Calu3 (cell line): ENCODE measurements around the gene CDON. TPM values are rescaled to one million over a fixed set of nuclear protein-coding genes. Genes with fewer than 3 reads are reported as not detected.

Source experiments
- BruUV-seq: library from RNA; stranded (reverse); fragments of 400-500 nt; replicated peaks from 2 replicates; lab custom pipeline; 2021; lab: Mats Ljungman, UMichigan
- CTCF ChIA-PET: fragments of 300-600 bp; sonication (Branson Sonifier 250); formaldehyde crosslinking; loops from one replicate; lab custom pipeline; 2022; ENCODE audit warnings: antibody characterized with exemption; lab: Charles Lee
- DNase-seq: peaks from one replicate; pipeline ENCODE4 v3.0.0; 2022
- H3K27ac Mint-ChIP-seq: one replicate; pipeline ENCODE4 v1.8.0; 2022; ENCODE audit warnings: mixed read lengths; ENCODE audit not compliant: unreplicated experiment
- H3K27me3 Mint-ChIP-seq: one replicate; pipeline ENCODE4 v1.8.0; 2022; ENCODE audit warnings: mixed read lengths; ENCODE audit not compliant: unreplicated experiment
- H3K36me3 Mint-ChIP-seq: one replicate; pipeline ENCODE4 v1.8.0; 2022; ENCODE audit warnings: mild to moderate bottlenecking, moderate library complexity, mixed read lengths; ENCODE audit not compliant: insufficient read depth, unreplicated experiment
- H3K4me1 Mint-ChIP-seq: one replicate; pipeline ENCODE4 v1.8.0; 2022; ENCODE audit warnings: mild to moderate bottlenecking, low read depth, mixed read lengths; ENCODE audit not compliant: unreplicated experiment
- H3K4me3 Mint-ChIP-seq: one replicate; pipeline ENCODE4 v1.8.0; 2022; ENCODE audit warnings: mild to moderate bottlenecking, low read depth, moderate library complexity, mixed read lengths; ENCODE audit not compliant: unreplicated experiment
- H3K9me3 Mint-ChIP-seq: one replicate; pipeline ENCODE4 v1.8.0; 2022; ENCODE audit warnings: low read depth, mixed read lengths; ENCODE audit not compliant: unreplicated experiment
- intact Hi-C: fragments of 100-400 bp; cut with micrococcal nuclease; formaldehyde crosslinking; loops from one replicate; pipeline ENCODE4 v1.10.0; 2022; ENCODE audit not compliant: unreplicated experiment
- total RNA-seq: library from RNA; stranded (reverse); gene quantifications from 2 replicates; pipeline ENCODE4 v1.2.3, GENCODE V29; 2022
- TF ChIP-seq, protein P1 (sequence below): fragments of 200-600 bp; IDR thresholded peaks from one replicate; pipeline ENCODE4 v1.8.0; 2022; ENCODE audit warnings: antibody characterized with exemption; ENCODE audit not compliant: unreplicated experiment

The CDON gene
- total RNA-seq, 1 experiment from 2014 or later: 14.8 TPM

DNA sequence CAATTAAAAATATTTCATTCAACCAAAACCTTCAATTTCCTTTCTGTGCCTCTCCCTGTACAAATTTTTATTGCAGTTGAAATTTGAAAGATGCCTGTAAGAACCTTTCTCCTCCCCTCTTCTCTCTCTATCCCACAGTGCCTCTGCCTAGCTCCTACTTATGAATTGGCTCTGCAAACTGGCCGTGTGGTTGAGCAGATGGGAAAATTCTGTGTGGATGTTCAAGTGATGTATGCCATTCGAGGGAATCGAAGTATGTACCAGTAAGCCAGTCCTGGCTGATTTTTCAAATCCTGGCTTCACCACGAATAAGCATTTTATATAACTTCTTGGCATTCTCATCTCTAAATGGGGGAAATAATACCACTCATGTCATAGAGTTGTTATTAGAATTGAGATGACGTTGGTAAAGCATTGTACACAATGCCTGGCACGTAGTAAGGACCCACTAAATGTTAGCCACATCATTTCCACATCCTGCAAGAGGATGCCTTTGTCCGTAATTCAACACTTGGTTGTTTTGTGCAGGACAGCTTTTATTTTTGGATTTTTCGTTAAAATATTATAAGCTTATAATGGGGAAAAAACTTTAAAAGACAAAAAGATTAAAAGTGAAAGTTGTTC is 152.3 kb downstream of the CDON start:
- TF ChIP-seq, protein P1, sequence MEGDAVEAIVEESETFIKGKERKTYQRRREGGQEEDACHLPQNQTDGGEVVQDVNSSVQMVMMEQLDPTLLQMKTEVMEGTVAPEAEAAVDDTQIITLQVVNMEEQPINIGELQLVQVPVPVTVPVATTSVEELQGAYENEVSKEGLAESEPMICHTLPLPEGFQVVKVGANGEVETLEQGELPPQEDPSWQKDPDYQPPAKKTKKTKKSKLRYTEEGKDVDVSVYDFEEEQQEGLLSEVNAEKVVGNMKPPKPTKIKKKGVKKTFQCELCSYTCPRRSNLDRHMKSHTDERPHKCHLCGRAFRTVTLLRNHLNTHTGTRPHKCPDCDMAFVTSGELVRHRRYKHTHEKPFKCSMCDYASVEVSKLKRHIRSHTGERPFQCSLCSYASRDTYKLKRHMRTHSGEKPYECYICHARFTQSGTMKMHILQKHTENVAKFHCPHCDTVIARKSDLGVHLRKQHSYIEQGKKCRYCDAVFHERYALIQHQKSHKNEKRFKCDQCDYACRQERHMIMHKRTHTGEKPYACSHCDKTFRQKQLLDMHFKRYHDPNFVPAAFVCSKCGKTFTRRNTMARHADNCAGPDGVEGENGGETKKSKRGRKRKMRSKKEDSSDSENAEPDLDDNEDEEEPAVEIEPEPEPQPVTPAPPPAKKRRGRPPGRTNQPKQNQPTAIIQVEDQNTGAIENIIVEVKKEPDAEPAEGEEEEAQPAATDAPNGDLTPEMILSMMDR: no peak
- Mint-ChIP-seq H3K4me3 (no peak overlapping the region), H3K4me1 (no peaks in the 10 kb centered on the region), H3K36me3 (no peaks in the 10 kb centered on the region), H3K27ac (no peak overlapping the region), H3K9me3 (no peaks in the 10 kb centered on the region), H3K27me3 (peaks cover 53% of the 10 kb centered on the region)
- no peak for DNase-seq
- no TSS peak for BruUV-seq
- intact Hi-C loops: no loop called here
- CTCF ChIA-PET: no interaction called here

Other genes starting within 250 kb of the CDON start
- gene PATE4, start 229.6 kb downstream of the CDON start, total RNA-seq: not detected in 2 replicates
- gene HYLS1, start 175.2 kb downstream of the CDON start, total RNA-seq: 2.0 and 2.1 TPM in 2 replicates
- 9.5 and 10.4 TPM in 2 replicates for gene PUS3, start 159.7 kb downstream of the CDON start, total RNA-seq
- not detected in 2 replicates for gene DDX25, start 158.4 kb downstream of the CDON start, total RNA-seq
- gene VSIG10L2, start 116.8 kb downstream of the CDON start, total RNA-seq: not detected in 2 replicates
- gene RPUSD4, start 148.8 kb upstream of the CDON start, total RNA-seq: 19.0 and 21.5 TPM in 2 replicates
- gene FAM118B, start 148.9 kb upstream of the CDON start, total RNA-seq: 15.7 and 15.8 TPM in 2 replicates
- gene SRPRA, start 206.0 kb upstream of the CDON start, total RNA-seq: 64.6 and 66.4 TPM in 2 replicates
- 34.9 and 40.1 TPM in 2 replicates for gene FOXRED1, start 206.3 kb upstream of the CDON start, total RNA-seq
- gene TIRAP, start 220.2 kb upstream of the CDON start, total RNA-seq: 8.1 and 8.2 TPM in 2 replicates
- 30.5 and 33.2 TPM in 2 replicates for gene DCPS, start 241.2 kb upstream of the CDON start, total RNA-seq